GM19240 (cell line): ENCODE measurements around the gene TMEM109.

Experiments used
- DNase-seq: peaks from one replicate; pipeline ENCODE4 v3.0.0; 2011; ENCODE audit warnings: low spot score; ENCODE audit not compliant: insufficient read length

TMEM109 gene

DNA sequence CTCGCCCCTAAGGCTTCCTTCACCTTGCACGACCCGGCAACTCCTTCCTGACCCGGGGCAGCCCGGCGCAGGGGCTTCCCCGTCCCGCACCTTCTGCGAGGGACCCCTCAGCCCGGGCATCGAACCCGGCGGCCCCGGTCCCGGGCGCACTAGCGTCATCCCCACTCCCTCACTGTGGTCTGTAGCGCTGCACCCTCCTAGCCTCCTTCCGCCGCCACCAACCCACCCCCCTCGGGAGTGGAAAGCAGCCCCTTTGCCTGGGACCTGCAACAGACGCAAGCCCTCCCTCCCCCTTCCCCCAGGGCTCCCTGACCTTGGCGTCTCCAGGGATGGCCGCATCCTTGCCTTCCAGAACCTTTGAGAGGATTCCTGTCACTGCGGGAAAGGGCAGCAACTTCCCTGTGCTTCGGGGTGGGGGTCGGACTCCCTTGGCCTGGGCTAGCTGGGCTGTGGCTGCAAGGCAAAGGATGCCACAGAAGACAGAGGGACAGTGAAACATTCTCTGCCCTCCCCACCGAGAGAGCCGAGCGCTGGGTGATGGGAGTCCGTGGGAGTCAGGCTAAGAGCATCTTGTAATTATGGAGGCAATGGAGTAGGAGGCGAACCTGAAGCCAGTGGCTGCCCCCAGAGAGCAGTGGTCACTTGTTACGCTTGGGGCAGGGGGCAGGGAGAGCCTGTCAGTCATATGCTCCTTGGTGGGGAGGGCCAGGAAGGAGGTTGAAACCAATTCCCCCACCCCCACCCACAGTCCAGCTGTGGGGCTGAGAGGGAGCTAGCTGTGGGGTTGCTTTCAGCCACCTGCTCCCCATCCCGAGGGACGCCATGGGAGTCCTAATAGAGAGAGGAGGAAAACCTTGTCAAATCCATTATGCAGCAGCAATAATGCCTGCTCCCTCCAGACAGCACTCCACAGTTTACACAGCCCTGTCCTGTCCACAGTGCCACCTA, 11.2 kb downstream of the TMEM109 start:
- DNase-seq = no peak

DNA sequence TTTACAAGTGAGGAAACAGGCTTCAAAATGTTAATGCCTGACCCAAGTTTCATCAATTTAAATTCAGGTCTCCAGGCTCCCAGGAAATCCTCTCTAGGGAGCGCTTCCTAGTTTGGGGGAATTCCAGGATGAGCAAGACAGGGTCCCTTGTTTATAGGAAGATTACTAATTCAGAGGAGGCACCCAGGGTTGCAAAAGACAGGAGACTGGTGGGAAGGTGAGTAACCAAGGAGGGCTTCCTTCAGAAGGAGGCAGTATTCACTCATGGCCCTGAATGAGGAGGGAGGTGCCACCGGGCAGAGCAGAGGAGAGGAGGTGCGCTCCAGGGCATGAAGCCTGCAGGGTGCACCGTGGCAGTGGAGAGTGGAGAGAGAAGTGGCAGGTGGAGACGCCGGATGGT, 11.9 kb downstream of the TMEM109 start:
- no peak for DNase-seq

DNA sequence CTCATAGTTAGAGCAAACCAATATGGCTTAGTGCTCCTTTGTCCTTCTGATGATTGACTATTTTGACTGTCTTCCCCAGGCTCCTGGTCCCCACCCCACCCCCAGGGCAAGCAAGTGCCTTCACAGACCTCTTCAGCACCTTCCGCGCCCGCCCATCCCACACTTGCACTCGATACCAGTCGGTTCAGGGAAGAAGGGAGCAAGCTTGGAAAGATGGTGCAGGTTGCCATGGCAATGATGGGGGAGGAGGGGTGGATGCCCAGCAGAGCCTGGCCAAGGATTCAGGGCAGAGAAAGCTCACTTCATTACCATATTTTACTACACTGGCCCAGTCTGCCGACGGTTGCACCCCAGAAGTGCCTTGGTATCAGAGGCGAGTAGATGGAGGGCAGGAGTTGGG, 12.5 kb downstream of the TMEM109 start:
- DNase-seq = no peak

DNA sequence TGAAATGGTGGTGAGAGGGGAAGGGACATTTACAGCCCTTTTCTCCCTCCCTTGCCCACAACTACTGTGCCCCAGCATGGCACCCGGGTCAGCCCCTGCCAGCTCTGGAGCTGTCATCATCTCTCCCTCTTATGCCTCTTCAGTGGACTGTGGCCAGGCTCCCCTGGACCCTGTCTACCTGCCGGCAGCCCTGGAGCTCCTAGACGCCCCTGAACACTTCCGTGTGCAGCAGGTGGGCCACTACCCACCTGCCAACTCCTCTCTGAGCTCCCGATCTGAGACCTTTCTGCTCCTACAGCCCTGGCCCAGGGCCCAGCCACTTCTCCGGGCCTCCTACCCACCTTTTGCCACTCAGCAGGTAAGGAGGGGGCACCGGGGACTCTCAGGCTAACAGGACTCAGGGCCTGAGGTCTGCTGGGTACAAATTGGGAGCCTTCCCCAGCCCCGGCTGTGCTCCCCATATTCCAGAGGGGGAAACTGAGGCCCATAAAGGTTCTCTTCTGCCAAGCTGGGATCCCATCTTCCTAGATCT, 13.2 kb downstream of the TMEM109 start:
- no peak for DNase-seq

DNA sequence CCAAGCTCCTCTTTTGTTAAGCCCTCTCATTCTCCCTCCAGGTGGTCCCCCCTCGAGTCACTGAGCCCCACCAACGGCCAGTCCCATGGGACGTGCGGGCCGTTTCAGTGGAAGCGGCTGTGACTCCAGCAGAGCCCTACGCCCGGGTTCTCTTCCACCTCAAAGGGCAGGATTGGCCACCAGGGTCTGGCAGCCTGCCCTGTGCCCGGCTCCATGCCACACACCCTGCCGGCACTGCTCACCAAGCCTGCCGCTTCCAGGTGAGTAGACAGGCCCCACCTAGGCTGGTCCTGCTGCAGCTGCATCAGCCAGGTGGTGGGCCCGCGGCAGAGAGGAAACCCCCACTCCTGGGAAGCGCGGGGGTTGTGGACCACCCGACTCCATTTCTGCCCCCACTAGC, 13.6 kb downstream of the TMEM109 start:
- DNase-seq = no peak

DNA sequence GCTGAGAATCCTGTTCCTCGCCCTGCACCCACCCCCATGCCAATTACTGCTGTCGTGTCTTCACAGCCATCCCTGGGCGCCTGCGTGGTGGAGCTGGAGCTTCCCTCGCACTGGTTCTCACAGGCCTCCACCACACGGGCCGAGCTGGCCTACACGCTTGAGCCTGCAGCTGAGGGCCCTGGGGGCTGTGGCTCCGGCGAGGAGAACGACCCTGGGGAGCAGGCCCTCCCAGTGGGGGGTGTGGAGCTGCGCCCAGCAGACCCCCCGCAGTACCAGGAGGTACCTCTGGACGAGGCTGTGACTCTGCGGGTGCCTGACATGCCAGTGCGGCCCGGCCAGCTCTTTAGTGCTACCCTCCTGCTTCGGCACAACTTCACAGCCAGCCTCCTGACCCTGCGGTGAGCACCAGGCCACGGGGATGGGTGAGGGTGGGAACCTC, 14.6 kb downstream of the TMEM109 start:
- DNase-seq = no peak

DNA sequence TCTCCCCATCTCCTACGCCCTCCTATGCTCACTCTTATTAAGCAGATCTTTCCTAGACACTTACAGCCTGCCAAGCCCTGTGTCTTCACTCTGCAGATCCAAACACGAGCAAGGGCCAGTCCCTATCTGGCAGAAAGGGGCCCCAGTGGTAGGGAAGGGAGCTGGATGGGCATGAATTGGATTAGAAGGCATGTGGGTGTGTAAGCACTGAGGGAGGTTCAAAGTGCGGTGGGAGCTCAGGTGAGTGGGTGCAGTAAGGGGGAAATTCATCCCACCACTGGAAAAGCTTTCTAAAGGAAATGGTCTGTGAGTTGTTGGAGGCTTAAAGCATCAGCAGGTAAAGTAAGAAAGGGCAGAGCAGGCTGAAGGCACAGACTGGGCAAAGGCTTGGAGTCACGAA, 15.8 kb downstream of the TMEM109 start:
- no peak for DNase-seq

DNA sequence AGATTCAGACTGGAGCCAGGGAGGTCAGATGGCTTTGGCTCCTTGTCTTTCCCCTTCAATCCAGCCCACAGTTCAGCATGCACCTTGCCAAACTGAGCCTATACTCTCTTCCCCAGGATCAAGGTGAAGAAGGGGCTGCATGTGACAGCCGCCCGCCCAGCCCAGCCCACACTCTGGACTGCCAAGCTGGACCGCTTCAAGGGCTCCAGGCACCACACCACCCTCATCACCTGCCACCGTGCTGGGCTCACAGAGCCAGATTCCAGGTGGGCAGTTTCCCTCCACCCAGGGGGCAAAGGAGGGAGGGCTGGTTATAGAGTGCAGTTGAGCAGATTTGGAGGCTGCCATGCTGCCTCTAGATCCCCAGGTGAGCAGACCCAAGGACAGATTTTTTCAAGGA, 16.4 kb downstream of the TMEM109 start:
- DNase-seq = no peak

DNA sequence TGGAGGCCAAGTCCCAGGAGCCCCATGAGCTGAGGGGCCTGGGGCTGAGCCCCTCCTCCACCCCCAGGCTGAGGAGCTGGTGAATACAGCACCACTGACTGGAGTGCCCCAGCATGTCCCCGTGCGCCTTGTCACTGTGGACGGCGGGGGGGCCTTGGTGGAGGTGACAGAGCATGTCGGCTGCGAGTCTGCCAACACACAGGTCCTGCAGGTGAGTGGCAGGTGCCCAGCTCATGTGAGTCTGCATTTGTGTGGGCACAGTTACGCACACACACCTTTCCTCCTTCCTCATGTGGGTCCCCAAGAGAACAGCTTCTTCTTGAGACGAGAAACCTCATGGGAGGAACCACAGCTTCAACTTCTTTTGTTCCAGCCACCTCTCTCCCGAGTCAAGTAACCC, 18.0 kb downstream of the TMEM109 start:
- DNase-seq = no peak

DNA sequence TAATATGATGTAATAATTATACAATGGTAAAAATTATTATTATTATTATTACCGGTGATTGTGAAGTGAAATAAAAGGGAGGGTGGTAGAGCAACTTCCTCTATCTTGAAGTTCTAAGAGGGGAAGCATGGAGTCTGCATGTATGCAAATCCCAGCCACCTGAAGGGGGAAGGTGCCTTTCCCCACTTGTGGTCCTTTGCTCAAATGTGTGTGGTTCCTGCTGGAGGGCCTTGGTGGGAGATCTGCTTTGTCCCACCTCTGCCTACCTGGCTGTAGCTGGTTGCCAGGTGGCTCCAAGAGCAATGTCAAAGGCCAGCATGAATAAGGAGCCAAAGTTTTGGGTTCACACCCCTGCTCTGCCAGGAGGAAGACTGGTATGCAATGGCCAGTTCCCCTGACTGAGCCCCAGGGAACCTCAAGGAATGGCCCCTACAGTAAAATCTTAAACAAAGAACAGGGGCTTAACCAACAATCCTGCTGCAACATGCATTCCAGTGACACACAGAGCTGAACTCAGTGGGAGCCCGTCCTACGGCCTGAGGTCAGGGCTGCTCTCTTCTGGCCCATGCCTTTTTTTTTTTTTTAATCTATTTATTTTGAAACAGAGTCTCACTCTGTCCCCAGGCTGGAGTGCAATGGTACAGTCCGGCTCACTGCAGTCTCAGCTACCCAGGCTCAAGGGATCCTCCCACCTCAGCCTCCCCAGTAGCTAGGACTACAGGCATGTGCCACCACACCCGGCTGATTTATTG, 18.8 kb downstream of the TMEM109 start:
- DNase-seq = no peak

DNA sequence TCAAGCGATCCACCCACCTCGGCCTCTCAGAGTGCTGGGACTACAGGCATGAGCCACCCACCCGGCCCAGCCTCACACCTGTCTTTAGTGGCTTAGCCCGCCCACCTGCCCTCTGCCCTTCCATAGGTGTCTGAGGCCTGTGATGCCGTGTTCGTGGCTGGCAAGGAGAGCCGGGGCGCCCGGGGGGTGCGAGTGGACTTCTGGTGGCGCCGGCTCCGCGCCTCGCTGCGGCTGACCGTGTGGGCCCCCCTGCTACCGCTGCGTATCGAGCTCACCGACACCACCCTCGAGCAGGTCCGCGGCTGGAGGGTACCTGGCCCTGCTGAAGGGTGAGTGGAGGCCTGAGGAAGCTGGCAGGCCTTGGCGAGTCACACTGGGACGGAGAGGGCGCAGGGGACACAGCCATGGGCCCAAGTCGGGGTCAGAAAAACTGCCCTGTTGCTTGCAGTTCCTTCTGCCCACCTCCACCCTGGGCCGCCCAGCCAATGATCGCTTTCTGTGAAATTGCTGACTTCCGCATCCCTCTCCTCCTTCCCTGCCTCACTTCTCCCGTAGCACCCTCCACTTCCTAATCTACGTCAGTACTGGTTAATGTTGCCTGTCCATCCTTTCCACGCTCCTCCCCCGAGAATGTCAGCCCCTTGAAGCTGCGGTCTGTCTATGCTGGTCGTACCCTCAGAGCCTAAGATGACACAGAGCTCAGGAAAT, 19.6 kb downstream of the TMEM109 start:
- DNase-seq = no peak

DNA sequence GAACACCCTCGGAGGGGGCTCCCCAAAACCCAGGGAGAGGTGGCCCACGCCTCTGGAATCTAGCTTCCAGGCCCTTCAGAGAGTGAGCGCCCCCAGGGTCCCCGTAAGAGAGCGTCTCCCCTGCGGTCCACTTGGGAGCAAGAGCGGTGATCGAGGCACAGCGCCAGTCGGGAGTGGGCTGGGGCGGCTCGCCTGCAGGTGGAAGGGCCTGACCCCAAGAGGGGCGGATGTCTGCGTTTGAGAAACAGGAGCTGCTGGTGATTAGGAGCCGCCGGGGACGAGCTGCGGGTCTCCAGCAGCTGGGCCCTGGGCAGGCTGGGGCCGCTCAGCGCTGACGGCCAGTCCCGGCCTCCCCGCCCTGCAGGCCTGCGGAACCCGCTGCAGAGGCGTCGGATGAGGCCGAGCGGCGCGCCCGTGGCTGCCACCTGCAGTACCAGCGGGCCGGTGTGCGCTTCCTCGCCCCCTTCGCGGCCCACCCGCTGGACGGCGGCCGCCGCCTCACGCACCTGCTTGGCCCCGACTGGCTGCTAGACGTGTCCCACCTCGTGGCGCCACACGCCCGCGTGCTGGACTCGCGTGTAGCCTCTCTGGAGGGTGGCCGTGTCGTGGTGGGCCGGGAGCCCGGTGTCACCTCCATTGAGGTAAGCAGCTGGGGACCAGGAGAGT, 20.3 kb downstream of the TMEM109 start:
- no peak for DNase-seq

DNA sequence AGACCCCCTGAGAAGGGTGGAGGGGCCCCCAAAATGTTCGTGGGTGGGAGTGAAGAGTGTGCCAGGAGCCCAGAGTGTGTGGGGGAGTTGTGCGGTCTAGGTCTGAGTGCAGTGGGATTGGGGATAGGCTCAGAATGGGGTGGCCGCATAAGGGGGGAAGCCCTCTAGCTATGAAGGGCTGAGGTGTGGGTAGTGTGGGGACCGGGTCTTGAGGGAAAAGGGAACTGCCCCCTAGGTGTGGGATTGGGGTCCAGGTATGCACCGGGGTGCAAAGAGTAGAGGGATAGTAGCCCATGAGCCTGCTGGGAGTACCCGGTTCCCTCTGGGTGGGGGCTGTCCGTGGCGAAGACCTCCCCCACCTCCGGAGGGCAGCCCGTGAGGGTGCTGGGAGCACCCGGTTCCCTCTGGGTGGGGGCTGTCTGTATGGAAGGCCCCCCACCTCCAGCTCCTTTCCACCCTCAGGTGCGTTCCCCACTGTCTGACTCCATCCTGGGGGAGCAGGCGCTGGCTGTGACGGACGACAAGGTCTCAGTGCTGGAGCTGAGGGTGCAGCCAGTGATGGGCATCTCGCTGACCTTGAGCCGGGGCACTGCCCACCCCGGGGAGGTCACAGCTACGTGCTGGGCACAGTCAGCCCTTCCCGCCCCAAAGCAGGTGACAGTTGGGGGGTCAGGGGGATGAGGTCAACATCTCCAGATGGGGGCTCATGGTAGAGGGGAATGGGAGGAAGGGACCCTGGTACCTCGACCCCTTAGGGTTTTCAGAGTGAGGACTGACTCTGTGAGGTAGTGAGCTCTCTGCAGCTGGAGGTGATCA, 21.0 kb downstream of the TMEM109 start:
- no peak for DNase-seq

DNA sequence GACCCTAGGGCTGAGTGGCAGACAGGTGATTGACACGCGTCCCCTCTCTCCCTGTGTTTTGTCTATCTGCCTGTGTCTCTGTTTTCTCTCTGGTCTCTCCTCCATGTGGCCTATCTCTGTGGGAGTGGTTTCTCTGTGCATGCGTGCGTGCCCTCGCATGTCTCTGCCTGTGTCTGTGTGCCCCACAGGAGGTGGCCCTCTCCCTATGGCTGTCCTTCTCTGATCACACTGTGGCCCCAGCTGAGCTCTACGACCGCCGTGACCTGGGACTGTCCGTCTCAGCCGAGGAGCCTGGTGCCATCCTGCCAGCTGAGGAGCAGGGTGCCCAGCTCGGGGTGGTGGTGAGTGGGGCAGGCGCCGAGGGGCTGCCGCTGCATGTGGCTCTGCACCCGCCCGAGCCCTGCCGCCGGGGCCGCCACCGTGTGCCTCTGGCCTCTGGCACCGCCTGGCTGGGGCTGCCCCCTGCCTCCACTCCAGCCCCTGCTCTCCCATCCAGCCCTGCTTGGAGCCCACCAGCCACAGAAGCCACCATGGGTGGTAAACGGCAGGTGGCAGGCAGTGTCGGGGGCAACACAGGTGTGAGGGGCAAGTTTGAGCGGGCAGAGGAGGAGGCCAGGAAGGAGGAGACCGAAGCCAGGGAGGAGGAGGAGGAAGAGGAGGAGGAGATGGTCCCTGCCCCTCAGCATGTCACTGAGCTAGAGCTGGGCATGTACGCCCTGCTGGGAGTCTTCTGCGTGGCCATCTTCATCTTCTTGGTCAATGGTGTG, 21.9 kb downstream of the TMEM109 start:
- no peak for DNase-seq

DNA sequence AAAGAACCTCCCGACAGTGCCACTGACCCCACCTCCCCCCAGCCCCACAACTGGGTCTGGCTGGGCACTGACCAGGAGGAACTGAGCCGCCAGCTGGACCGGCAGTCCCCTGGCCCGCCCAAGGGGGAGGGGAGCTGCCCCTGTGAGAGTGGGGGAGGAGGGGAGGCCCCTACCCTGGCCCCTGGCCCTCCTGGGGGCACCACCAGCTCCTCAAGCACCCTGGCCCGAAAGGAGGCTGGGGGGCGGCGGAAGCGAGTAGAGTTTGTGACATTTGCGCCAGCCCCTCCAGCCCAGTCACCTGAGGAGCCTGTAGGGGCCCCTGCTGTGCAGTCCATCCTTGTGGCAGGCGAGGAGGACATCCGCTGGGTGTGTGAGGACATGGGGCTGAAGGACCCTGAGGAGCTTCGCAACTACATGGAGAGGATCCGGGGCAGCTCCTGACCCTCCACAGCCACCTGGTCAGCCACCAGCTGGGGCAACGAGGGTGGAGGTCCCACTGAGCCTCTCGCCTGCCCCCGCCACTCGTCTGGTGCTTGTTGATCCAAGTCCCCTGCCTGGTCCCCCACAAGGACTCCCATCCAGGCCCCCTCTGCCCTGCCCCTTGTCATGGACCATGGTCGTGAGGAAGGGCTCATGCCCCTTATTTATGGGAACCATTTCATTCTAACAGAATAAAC, 22.6 kb downstream of the TMEM109 start:
- no peak for DNase-seq

DNA sequence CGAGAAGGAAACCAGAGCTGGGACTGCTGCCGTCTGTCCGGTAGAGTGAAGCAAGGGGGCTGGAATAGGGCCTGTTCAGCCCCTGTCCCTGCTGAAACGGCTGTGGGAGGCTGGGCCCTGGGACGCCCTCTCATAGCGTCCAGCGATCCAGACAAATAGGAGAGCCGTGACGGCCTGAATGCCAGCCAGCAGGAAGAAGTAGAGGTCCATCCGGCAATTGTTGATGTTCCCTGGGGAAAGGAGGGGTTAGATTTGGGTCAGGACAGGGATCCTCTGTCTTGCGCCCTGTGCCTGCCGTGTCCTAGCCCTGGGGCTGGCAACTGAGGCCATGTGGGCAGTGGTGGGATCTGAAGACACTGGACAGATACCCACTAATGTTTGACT, 23.2 kb downstream of the TMEM109 start:
- DNase-seq = no peak

DNA sequence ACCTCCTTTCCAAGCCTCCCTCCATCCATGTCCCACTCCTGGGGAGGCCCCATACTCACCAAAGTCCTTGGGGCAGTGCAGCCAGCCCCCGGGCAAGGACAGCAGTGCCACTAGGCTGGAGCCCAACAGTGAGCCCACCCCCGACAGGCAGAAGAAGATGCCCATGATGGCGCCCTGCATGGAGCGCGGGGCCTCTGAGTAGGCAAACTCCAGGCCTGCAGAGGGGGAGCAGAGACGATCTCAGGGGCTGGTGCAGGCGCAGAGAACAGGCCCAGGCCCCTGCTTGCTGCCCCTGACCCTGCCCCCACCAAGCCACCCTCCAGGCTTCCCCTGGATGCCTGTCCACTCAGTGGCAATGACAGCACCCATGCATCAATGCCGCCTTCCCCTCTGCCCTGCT, 23.9 kb downstream of the TMEM109 start:
- DNase-seq = no peak

DNA sequence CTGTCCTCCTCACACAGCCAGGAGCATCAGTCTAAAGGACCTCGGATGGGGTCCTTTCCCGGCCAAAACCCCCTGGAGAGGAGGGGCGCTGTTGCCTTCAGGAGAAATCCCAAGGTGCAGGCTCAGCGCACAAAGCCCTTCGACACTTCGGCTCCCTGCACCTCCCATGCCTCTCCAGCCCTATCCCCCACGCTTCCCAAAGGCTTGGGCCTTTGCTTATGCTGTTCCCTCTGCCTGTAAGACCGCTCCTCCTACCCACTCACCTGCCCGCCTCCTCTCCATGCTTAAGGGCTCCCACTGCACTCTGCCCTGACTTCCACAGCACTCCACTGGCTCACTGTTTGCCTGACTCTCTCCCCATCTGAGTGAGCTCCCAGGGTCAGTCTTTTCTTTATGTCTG, 24.5 kb downstream of the TMEM109 start:
- no peak for DNase-seq

DNA sequence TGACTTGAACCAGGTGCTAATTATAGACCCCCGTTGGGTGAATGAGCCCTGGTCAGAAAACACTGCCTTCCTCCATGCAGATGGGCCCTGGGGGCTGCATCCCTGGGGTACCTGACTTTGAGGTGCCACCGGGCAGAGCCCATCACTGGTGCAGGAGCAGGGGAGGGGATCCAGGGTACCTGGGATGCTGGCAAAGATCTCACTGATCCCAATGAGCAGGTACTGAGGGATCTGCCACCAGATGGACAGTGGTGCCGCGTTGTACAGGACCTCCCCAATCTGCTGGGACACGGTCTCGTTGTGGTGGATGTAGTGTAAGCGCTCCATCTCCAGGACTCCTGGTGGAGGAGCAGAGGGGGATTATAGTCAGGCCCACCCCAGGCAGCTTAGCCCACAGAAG, 25.3 kb downstream of the TMEM109 start:
- no peak for DNase-seq
